H1 (cell line): ENCODE measurements around the gene NID2. TPM values are rescaled to one million over a fixed set of nuclear protein-coding genes. Genes with fewer than 3 reads are reported as not detected.

Source experiments
- CTCF ChIA-PET: fragments of 300-600 bp; sonication (Branson Sonifier 250); formaldehyde crosslinking; loops from one replicate; lab custom pipeline; 2021; ENCODE audit not compliant: partially characterized antibody; lab: Charles Lee
- POLR2A ChIA-PET: fragments of 300-600 bp; sonication (Branson Sonifier 250); formaldehyde crosslinking; loops from one replicate; lab custom pipeline; 2021; ENCODE audit warnings: inconsistent platforms; ENCODE audit not compliant: partially characterized antibody; lab: Charles Lee
- DNase-seq, 2 experiments: peaks; one replicate each; pipeline versions ENCODE4 v3.0.0 to v3.0.0-alpha.2; 2010 to 2022; ENCODE audit warnings: low spot score in 2 of 2, low read depth in 1 of 2, mixed read lengths in 1 of 2
- FAIRE-seq: peaks from 2 replicates; lab custom pipeline; 2011; peaks lifted over from hg19 to GRCh38; lab: Jason Lieb, UNC
- H2AFZ ChIP-seq: 2 replicates; pipeline ENCODE4 v1.8.1; 2012; ENCODE audit warnings: low read length, inconsistent platforms
- H2AK5ac ChIP-seq: 2 replicates; pipeline ENCODE4 v1.6.1; 2013; ENCODE audit warnings: low read depth, low read length
- H2BK120ac ChIP-seq: replicated peaks from 2 replicates; pipeline ENCODE3; 2013; ENCODE audit warnings: low read depth, low read length, inconsistent platforms
- H2BK12ac ChIP-seq: 2 replicates; pipeline ENCODE4 v1.6.1; 2013; ENCODE audit warnings: low read depth, low read length
- H2BK15ac ChIP-seq: 2 replicates; pipeline ENCODE4 v1.6.1; 2013; ENCODE audit warnings: low read length
- H2BK20ac ChIP-seq: 2 replicates; pipeline ENCODE4 v1.6.1; 2013; ENCODE audit warnings: low read length
- H2BK5ac ChIP-seq: 2 replicates; pipeline ENCODE4 v1.6.1; 2013; ENCODE audit warnings: low read depth, low read length
- H3K14ac ChIP-seq: 2 replicates; pipeline ENCODE4 v1.6.1; 2013; ENCODE audit warnings: inconsistent platforms; ENCODE audit not compliant: insufficient read length
- H3K18ac ChIP-seq: 2 replicates; pipeline ENCODE4 v1.6.1; 2013; ENCODE audit warnings: low read length; ENCODE audit errors: extremely low read depth
- H3K23ac ChIP-seq: 2 replicates; pipeline ENCODE4 v1.6.1; 2013; ENCODE audit warnings: inconsistent platforms; ENCODE audit not compliant: insufficient read length
- H3K23me2 ChIP-seq: 2 replicates; pipeline ENCODE4 v1.6.1; 2013; ENCODE audit warnings: low read depth, low read length
- H3K27ac ChIP-seq: 2 replicates; pipeline ENCODE4 v1.6.1; 2011; ENCODE audit warnings: low read depth, low read length, inconsistent platforms
- H3K27me3 ChIP-seq, 4 experiments: replicated peaks in 1 of 4; 1 replicate in 1 of 4; 2 replicates in 3 of 4; pipeline versions ENCODE4 v1.6.1 to v1.8.1; 2011 to 2013; ENCODE audit warnings: low read length in 3 of 4, mild to moderate bottlenecking in 3 of 4, inconsistent platforms in 2 of 4, mixed read lengths in 2 of 4, moderate library complexity in 1 of 4; ENCODE audit not compliant: control insufficient read depth in 3 of 4, insufficient read depth in 3 of 4; ENCODE audit errors: extremely low read depth in 1 of 4
- H3K36me3 ChIP-seq, 4 experiments: 2 replicates each; pipeline versions ENCODE4 v1.6.1 to v1.8.1; 2011 to 2013; ENCODE audit warnings: mild to moderate bottlenecking in 4 of 4, low read length in 3 of 4, moderate library complexity in 2 of 4, control low read depth in 1 of 4, inconsistent platforms in 1 of 4; ENCODE audit not compliant: insufficient read depth in 4 of 4, control insufficient read depth in 2 of 4
- H3K4ac ChIP-seq: replicated peaks from 2 replicates; pipeline ENCODE3; 2013; ENCODE audit warnings: low read length, low read depth, mixed read lengths, inconsistent platforms; ENCODE audit not compliant: insufficient read length
- H3K4me1 ChIP-seq, 4 experiments: replicated peaks in 1 of 4; 1 replicate in 1 of 4; 2 replicates in 3 of 4; pipeline versions ENCODE4 v1.6.1 to v1.8.1; 2011 to 2013; ENCODE audit warnings: low read length in 3 of 4, inconsistent platforms in 2 of 4, mixed read lengths in 1 of 4; ENCODE audit not compliant: insufficient read depth in 4 of 4, control insufficient read depth in 3 of 4
- H3K4me2 ChIP-seq, 2 experiments: 2 replicates each; pipeline versions ENCODE4 v1.6.1 to v1.8.1; 2011 to 2013; ENCODE audit warnings: low read depth in 2 of 2, low read length in 2 of 2, control low read depth in 1 of 2, inconsistent platforms in 1 of 2, mild to moderate bottlenecking in 1 of 2; ENCODE audit not compliant: insufficient read depth in 1 of 2
- H3K4me3 ChIP-seq, 4 experiments: fragments of 200-600, 300-600 bp in 1 of 4; sonication (generic), shearing (Covaris generic), sonication (Bioruptor Twin) in 1 of 4; 2 replicates each; pipeline versions ENCODE4 v1.5.1 to v1.8.1; 2011 to 2016; ENCODE audit warnings: low read length in 4 of 4, low read depth in 3 of 4, control low read depth in 2 of 4, inconsistent platforms in 2 of 4, mild to moderate bottlenecking in 2 of 4, mixed read lengths in 1 of 4, moderate library complexity in 1 of 4; ENCODE audit not compliant: insufficient read depth in 2 of 4; ENCODE audit errors: extremely low read depth in 1 of 4
- H3K56ac ChIP-seq: replicated peaks from 2 replicates; pipeline ENCODE3; 2013; ENCODE audit warnings: low read depth, mild to moderate bottlenecking, mixed read lengths, low read length, inconsistent platforms; ENCODE audit not compliant: insufficient read length
- H3K79me1 ChIP-seq: 2 replicates; pipeline ENCODE4 v1.6.1; 2013; ENCODE audit warnings: low read depth, low read length, control low read depth
- H3K79me2 ChIP-seq, 2 experiments: 2 replicates each; pipeline versions ENCODE4 v1.6.1 to v1.8.1; 2012 to 2013; ENCODE audit warnings: low read length in 2 of 2, mild to moderate bottlenecking in 2 of 2, inconsistent platforms in 1 of 2; ENCODE audit not compliant: insufficient read depth in 2 of 2, control insufficient read depth in 1 of 2
- H3K9ac ChIP-seq, 4 experiments: replicated peaks in 1 of 4; 1 replicate in 1 of 4; 2 replicates in 3 of 4; pipeline versions ENCODE4 v1.6.1 to v1.8.1; 2011 to 2013; ENCODE audit warnings: low read depth in 3 of 4, low read length in 3 of 4, control low read depth in 2 of 4, mild to moderate bottlenecking in 2 of 4, moderate library complexity in 2 of 4, inconsistent platforms in 1 of 4; ENCODE audit errors: extremely low read depth in 1 of 4
- H3K9me3 ChIP-seq, 2 experiments: 2 replicates each; pipeline versions ENCODE4 v1.6.1 to v1.8.1; 2012 to 2013; ENCODE audit warnings: mild to moderate bottlenecking in 2 of 2, moderate library complexity in 2 of 2, control low read depth in 1 of 2, inconsistent platforms in 1 of 2, low read depth in 1 of 2, low read length in 1 of 2, mixed read lengths in 1 of 2; ENCODE audit not compliant: insufficient read depth in 2 of 2
- H4K20me1 ChIP-seq, 2 experiments: replicated peaks in 1 of 2; 2 replicates each; pipeline versions ENCODE3 to v1.8.1; 2011 to 2013; ENCODE audit warnings: inconsistent platforms in 2 of 2, low read length in 2 of 2, mild to moderate bottlenecking in 1 of 2; ENCODE audit not compliant: insufficient read depth in 2 of 2, control insufficient read depth in 1 of 2
- H4K5ac ChIP-seq: 2 replicates; pipeline ENCODE4 v1.6.1; 2013; ENCODE audit warnings: low read length, low read depth, mixed read lengths, inconsistent platforms; ENCODE audit not compliant: insufficient read length
- H4K8ac ChIP-seq: 2 replicates; pipeline ENCODE4 v1.8.0; 2013; ENCODE audit warnings: mild to moderate bottlenecking, moderate library complexity, low read length, inconsistent platforms; ENCODE audit not compliant: insufficient read depth; ENCODE audit errors: extremely low read depth
- H4K91ac ChIP-seq: replicated peaks from 2 replicates; pipeline ENCODE3; 2013; ENCODE audit warnings: low read length, mixed read lengths, inconsistent platforms; ENCODE audit not compliant: insufficient read length
- BCL11A ChIP-seq, 2 experiments: IDR thresholded peaks; one replicate each; pipeline ENCODE4 v1.6.1; 2011; ENCODE audit warnings: low read depth in 2 of 2, low read length in 2 of 2, mild to moderate bottlenecking in 2 of 2
- CREB1 ChIP-seq: IDR thresholded peaks from 2 replicates; pipeline ENCODE4 v1.6.1; 2012; ENCODE audit warnings: inconsistent platforms
- GTF2F1 ChIP-seq: IDR thresholded peaks from 2 replicates; pipeline ENCODE4 v1.6.1; 2012; ENCODE audit warnings: low read depth, low read length, improper control_type of control experiment, borderline replicate concordance
- HDAC2 ChIP-seq, 2 experiments: fragments of 300-600 bp in 1 of 2; sonication (generic) in 1 of 2; IDR thresholded peaks; 2 replicates each; pipeline ENCODE4 v1.6.1; 2011 to 2012; ENCODE audit warnings: low read depth in 2 of 2, low read length in 2 of 2, mild to moderate bottlenecking in 2 of 2, moderate library complexity in 2 of 2, borderline replicate concordance in 1 of 2, inconsistent platforms in 1 of 2
- HDAC6 ChIP-seq: IDR thresholded peaks from one replicate; pipeline ENCODE4 v1.7.1; 2012; ENCODE audit warnings: low read depth, mild to moderate bottlenecking, inconsistent platforms, low read length, moderate library complexity
- JUND ChIP-seq: IDR thresholded peaks from 2 replicates; pipeline ENCODE4 v1.6.1; 2011; ENCODE audit warnings: mild to moderate bottlenecking, improper control_type of control experiment, low read length
- KDM1A ChIP-seq: fragments of 200-600, 300-600 bp; sonication (generic); IDR thresholded peaks from 2 replicates; pipeline ENCODE4 v1.7.1; 2016; ENCODE audit warnings: mild to moderate bottlenecking, low read length, borderline replicate concordance
- KDM4A ChIP-seq: IDR thresholded peaks from one replicate; pipeline ENCODE4 v1.7.1; 2012; ENCODE audit warnings: low read depth, mild to moderate bottlenecking, moderate library complexity, low read length, inconsistent platforms; ENCODE audit not compliant: severe bottlenecking
- NANOG ChIP-seq: IDR thresholded peaks from 2 replicates; pipeline ENCODE4 v1.6.1; 2011; ENCODE audit warnings: low read length, low read depth, mild to moderate bottlenecking, inconsistent platforms; ENCODE audit not compliant: insufficient read depth, poor library complexity, severe bottlenecking
- RNF2 ChIP-seq: fragments of 200-900, 300-1000 bp; sonication (generic); IDR thresholded peaks from 2 replicates; pipeline ENCODE4 v1.7.1; 2016; ENCODE audit warnings: borderline replicate concordance, low read depth, mild to moderate bottlenecking, antibody characterized with exemption, low read length; ENCODE audit not compliant: poor library complexity, severe bottlenecking; ENCODE audit errors: missing control alignments
- SIRT6 ChIP-seq: IDR thresholded peaks from one replicate; pipeline ENCODE4 v1.7.1; 2012; ENCODE audit warnings: low read length, inconsistent platforms
- SP1 ChIP-seq: IDR thresholded peaks from 2 replicates; pipeline ENCODE4 v1.6.1; 2011; ENCODE audit warnings: low read depth, low read length
- TAF7 ChIP-seq: optimal IDR thresholded peaks from 2 replicates; pipeline ENCODE3; 2011; ENCODE audit warnings: low read depth, mild to moderate bottlenecking, inconsistent platforms, low read length, moderate library complexity, borderline replicate concordance
- WGBS, 2 experiments: shearing (Covaris generic) in 1 of 2; methylation state at CpG; one replicate each; pipeline versions ENCODE4 v1.1.6 to v1.1.7; 2013 to 2015; ENCODE audit warnings: low lambda C conversion rate in 2 of 2, mixed read lengths in 2 of 2, inconsistent platforms in 1 of 2, low coverage in 1 of 2, missing lambda C conversion rate in 1 of 2; ENCODE audit not compliant: insufficient replicate concordance in 2 of 2, insufficient coverage in 1 of 2, insufficient read length in 1 of 2; ENCODE audit errors: extremely low coverage in 1 of 2, missing lambda C conversion rate in 1 of 2; 5-methylcytosine and 5-hydroxymethylcytosine counted together
- polyA plus RNA-seq, 7 experiments: library from polyadenylated mRNA; depleted of rRNA in 3 of 7; stranded (reverse) in 5 of 7; unstranded in 2 of 7; fragments of >200 nt in 5 of 7; fragments of 200-250 nt in 2 of 7; gene quantifications; 1 replicate in 5 of 7; 2 replicates in 1 of 7; 4 replicates in 1 of 7; pipeline versions ENCODE4 v1.2.1 to v1.2.3, GENCODE V29; 2011 to 2013; ENCODE audit warnings: missing spikeins in 2 of 7, mixed read lengths in 2 of 7
- total RNA-seq: library from RNA; stranded (reverse); fragmentation: NEBNext Ultra II Directional; extraction: Animal tissue kit (Norgen Biotek cat#: 25700); gene quantifications from 2 replicates; pipeline ENCODE4 v1.2.1, GENCODE V29; 2021

Gene NID2
- total and polyA plus RNA-seq, 2 of the 8 experiments (the other 6 are each of a cell fraction or from before 2014, with no cell fraction given), result 6.1 to 12.6 TPM

DNA sequence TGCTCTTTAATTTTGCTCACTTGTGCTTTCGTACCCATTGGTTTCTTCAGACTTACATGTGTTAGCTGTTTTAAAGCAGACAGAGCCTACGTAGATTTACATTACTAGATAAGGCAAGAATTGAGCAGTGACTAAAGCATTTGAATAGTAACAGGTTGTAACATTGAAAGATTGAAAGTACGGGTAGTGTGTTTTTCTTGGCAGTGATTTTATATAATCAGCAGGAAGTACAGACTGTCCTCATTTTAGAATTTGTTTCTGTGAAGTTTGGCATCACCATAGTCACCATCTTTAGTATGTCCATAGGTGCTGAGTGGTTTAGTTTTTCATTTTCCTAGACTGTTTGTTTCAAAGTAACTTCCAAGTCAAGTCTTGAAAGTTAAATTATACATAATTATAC lies 65.5 kb downstream of the NID2 start:
- 87% methylated on average over 3 of the region's 3 CpGs; no CpG with 5 or more reads in 1 of the 2 experiments for WGBS, 2 experiments
- Histone ChIP-seq H2BK120ac (no peak overlapping the region), H3K27me3 (no peaks in the 10 kb centered on the region), H4K20me1 (peaks cover 3 to 13% of the 10 kb centered on the region in 2 experiments), H2AK5ac (no peak overlapping the region), H2BK5ac (no peak overlapping the region), H4K91ac (no peak overlapping the region), H3K14ac (no peak overlapping the region), H3K36me3 (peaks cover 27 to 97% (median 64%) of the 10 kb centered on the region in 4 experiments), H2BK12ac (no peak overlapping the region), H4K5ac (no peak overlapping the region), H3K56ac (no peak overlapping the region), H3K79me2 (no peaks in the 10 kb centered on the region; a peak in 1 of 4 replicates), H3K4me1 (peaks cover 0 to 3% (median 1%) of the 10 kb centered on the region in 4 experiments; a peak in 3 of 7 replicates), H2AFZ (no peak overlapping the region), H3K23me2 (no peaks in the 10 kb centered on the region), H3K18ac (no peak overlapping the region), H3K23ac (no peak overlapping the region), H3K9ac (no peak overlapping the region), H3K9me3 (no peaks in the 10 kb centered on the region), H4K8ac (no peak overlapping the region), H2BK15ac (no peak overlapping the region), H3K4ac (no peak overlapping the region), H3K4me2 (no peak overlapping the region), H3K79me1 (peaks cover 2% of the 10 kb centered on the region), H2BK20ac (no peak overlapping the region), H3K27ac (no peak overlapping the region), H3K4me3 (no peak overlapping the region)
- DNase-seq (no peak), FAIRE-seq (no peak)
- ChIA-PET POLR2A (interaction anchor here (0.7 to 2.0 kb wide), 2 partner anchors 8 to 12 kb away, joined by 3 to 7 read pairs; no protein-coding TSS in a partner anchor), CTCF (interaction anchor here (1.4 to 2.0 kb wide), 3 partner anchors 11 to 132 kb away, joined by 4 to 8 read pairs (median 7); no protein-coding TSS in a partner anchor)
- TF ChIP-seq TAF7, result no peak
- TF ChIP-seq NANOG, result no peak
- no peak for TF ChIP-seq BCL11A (IDR thresholded peaks at IDR 0.05; ENCODE audit: low read depth in 2 of 2, low read length in 2 of 2)
- no peak for TF ChIP-seq JUND
- TF ChIP-seq KDM4A, result no peak
- TF ChIP-seq HDAC2 (IDR thresholded peaks at IDR 0.05; ENCODE audit: borderline replicate concordance in 1 of 2, low read depth in 2 of 2, low read length in 2 of 2), result no peak
- TF ChIP-seq SIRT6, result no peak
- no peak for TF ChIP-seq CREB1
- TF ChIP-seq SP1, result no peak
- TF ChIP-seq GTF2F1, result no peak
- no peak for TF ChIP-seq HDAC6
- no peak for TF ChIP-seq RNF2
- no peak for TF ChIP-seq KDM1A
